Esophagus muscularis mucosa (tissue), 4 donors: Measurements from ENCODE around the gene NCAM1.

Experiments used
- CTCF ChIP-seq, 3 experiments: fragments of 200-600 bp in 2 of 3; fragments of 450-650 bp in 1 of 3; sonication (generic) in 2 of 3; IDR thresholded peaks; one replicate each; pipeline ENCODE4 v1.5.1; 2017 to 2019; ENCODE audit warnings: antibody characterized with exemption in 3 of 3, mild to moderate bottlenecking in 2 of 3, moderate library complexity in 1 of 3
- EP300 ChIP-seq: sonication (generic); formaldehyde crosslinking; IDR thresholded peaks from one replicate; pipeline ENCODE4 v1.6.1; 2017; ENCODE audit warnings: antibody characterized with exemption
- POLR2A ChIP-seq: fragments of 450-650 bp; IDR thresholded peaks from one replicate; pipeline ENCODE4 v1.6.1; 2017; ENCODE audit warnings: antibody characterized with exemption, moderate library complexity, mild to moderate bottlenecking, low read depth

- TF ChIP-seq CTCF (IDR thresholded peaks at IDR 0.05) (no peak), POLR2A (no peak), EP300 (no peak)
Observed at GRCh38 chr11:112931703-112932102, 29.5 kb upstream of the NCAM1 start.
